DMS53 treated with DMSO at 0.1 percent for 48 hours (cell line): Measurements from ENCODE around the gene LAMA4.
"Not testable (repeated sequence)": the region's sequence is repeated elsewhere in the genome, so short reads cannot be mapped to it uniquely, and the experiment has no call there.

Experiments used
- DNase-seq: peaks from one replicate; lab custom pipeline; 2025; ENCODE audit not compliant: unreplicated experiment; lab: John Stamatoyannopoulos, UW

LAMA4 gene

DNA sequence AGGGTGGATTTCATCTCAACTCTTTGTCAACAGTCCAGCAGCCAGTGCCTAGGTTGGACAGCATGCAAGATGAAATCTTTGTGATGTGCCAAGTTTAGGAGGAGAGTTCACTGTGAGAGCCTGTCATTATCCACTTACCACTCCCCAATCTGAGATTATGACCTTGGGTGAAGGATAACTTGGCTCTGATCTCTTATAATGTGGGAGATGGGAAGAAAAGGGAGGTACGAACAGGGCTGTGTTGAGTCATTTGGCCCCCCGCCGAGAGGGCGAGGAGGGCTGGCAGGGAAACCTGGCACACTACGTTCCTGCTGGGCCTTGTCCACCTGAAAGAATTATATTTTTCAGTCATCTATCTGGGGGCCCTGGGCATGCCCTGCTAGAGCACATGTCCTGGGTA lies 35.8 kb downstream of the LAMA4 start:
- no peak for DNase-seq

DNA sequence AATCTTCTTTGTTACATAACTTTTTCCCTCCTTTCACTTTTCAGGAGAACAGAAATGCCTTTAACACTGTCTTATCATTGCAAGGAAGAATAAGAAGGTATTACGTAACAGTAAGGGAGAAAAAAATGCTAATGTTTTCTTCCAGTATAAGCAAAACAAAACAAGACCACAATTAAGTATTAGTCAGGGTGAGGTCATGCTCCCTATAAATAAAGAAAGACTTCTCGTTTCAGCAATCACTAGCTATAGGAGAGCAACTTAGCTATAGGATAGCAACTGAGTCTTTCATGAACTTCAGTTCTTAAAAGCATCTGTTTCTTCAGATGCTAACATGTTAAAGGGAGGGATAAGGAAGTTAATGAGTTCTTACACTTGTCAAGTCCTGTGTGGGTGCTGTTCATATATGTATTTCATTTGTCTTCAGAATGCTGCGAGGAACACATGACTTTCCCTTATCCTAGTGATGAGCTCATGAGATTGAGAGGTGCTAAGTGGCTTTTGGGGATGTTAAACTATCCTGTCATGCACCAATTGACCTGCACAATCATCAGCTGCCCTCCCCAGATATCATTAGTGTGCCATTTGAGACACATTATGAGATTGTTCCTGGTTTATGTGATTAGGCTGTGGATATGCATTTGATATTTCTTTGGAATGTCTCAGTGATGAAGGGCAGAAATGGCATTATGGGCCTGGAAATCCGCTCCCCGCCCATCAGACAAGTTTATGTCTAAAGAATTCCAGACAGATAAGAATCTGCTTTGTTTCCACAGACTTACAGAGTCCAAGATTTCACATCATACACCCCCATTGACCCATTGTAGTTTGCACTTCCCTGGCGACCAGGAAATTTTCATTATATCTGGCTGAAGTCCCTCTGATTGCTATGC lies 37.5 kb downstream of the LAMA4 start:
- DNase-seq: peak; percentile 32

DNA sequence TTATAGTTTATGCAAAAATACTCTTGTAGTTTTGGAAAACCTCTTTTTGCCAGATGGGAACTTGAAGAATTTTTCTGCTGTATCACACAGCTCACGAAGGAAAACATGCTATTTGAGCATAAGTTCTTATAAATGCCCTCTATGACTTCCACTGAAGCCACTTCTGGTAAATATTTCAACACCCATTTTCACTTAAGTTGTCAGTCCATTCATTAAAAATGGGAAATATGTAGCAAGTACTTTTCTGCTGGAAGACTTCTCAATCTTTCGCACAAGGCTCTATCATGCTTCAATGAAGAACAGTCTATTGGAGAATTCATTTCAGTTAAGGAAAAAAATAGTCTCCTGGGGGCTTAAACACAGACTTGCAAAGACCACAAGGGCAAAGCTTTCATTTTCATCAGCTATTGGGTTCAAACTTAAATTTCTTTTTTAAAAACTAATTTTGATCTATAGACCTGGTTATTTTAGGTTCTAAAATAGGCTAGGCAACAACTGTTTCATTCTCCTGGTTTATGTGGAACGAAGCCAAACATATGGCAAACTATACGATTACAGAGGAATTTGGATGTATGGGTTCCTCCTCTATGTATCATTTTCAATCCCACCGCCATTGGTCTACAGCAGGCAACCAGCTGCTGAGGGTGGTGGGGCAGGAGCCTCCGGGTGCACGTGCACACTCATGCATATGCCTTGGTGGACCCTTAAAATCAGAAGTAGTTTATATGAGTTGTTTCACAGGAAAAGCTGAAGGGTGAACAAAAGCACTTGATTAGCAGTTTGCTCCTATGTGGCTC lies 38.7 kb downstream of the LAMA4 start:
- DNase-seq: peak; percentile 7

DNA sequence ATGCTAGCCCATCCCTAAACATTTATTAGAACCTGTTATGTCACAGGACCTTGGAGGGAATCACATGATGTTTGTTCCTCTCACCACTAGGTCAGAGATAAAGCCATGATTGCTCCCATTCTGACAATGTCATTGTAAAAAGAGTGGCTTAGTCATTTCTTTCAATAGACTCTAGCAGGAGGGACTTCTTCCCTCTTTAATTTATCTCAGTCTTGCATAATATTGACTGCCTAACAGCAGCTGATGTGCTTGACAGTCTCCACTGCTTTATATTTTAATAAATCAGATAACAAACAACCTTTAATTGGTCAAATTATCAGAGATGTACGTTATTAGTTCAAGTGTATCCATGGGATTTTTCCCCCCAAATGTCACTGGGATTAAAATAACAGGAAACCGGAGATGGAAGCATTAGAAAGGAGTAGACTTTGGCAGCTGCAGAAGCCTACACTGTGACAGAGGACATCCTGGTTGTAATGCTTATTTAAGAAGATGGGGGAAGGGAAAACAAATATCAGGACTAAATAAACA lies 39.6 kb downstream of the LAMA4 start:
- DNase-seq: peak; percentile 90

DNA sequence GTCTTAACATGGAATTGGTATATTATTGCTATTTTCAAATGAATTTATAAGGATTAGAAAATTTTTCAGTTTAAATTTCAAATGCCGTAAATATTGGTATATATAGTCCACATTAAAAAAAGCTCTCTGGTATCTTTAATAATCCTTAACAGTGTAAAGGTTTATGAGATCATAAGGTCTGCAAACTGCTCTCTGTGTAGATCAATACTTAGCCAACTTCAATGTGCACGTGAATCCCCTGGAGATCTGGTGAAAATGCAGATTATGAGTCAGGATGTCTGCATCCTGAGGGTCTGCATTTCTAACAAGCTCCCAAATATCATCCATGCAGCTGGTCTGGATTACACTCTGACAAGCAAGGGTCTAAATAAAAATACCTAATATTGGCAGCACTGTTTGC lies 43.5 kb downstream of the LAMA4 start:
- no peak for DNase-seq

DNA sequence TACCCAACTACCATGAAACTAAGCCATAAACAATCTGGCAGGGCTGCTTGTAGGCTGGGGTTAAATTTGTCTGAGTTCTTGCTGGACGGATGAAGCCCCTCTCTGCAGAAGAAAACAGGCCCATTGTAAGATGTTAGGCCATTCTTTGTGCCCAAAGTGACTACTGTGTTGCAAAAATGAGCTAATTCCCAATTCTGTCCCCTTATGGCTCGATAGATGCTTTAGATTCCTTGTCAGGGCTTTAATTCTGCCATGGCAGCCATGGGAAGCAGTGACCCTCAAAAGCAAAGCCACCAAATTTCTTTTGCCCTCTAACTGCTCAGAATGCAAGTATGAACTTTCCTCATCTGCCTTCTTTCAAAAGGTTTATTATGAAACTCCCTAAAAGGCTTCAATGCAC lies 45.2 kb downstream of the LAMA4 start:
- DNase-seq: no peak

DNA sequence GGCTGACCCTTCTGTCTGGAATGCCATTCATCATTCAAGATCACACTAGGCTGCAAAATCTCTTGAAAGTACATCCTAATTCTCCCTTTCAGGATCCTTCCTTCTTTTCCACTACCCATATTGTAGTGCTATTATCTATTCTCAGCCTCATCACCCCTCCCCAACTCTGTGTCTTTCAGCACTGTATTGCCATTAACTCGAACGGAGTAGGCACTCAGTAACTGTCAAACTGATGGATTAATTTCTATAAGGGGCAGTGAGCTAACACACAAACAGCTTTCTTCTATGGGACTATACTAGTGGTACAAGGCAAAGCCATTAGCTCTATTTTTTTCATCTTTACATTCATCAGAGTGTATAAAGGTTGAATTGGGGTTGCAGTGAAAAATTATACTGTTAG lies 46.6 kb downstream of the LAMA4 start:
- no peak for DNase-seq

DNA sequence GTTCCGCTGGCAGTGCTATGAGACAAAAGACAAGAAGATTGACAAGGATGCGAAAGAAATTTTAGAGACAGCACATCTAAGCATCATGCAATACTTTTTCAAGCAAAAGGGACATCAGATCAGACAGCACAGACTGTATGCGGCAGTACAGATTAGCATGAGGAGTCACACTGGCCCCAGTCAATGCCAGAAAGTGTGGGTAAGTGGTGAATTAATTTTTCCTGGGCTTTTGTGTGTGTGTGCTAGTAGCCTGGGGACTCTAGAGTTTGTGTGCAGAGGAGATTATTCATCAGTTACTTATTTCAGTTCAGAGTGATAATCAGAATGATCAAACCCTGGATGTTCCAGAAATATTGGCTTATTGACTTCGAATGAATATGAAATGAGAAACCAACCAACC lies 47.2 kb downstream of the LAMA4 start:
- DNase-seq: no peak

DNA sequence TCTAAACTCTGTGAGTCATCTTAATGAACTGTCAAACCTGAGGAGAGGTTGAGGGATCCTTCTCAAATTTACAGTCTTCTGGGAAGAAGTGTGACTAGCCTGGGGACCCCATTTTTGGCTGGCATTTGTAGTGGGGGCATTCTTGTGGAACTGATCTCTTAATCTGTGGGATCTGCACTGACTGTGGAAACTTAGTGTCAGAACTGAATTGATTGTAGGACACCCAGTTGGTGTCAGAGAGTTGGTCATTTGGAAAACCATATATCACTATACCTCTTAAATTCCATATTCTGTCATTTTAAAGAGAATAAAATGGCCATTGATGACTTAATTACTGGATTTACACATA lies 48.3 kb downstream of the LAMA4 start:
- no peak for DNase-seq

DNA sequence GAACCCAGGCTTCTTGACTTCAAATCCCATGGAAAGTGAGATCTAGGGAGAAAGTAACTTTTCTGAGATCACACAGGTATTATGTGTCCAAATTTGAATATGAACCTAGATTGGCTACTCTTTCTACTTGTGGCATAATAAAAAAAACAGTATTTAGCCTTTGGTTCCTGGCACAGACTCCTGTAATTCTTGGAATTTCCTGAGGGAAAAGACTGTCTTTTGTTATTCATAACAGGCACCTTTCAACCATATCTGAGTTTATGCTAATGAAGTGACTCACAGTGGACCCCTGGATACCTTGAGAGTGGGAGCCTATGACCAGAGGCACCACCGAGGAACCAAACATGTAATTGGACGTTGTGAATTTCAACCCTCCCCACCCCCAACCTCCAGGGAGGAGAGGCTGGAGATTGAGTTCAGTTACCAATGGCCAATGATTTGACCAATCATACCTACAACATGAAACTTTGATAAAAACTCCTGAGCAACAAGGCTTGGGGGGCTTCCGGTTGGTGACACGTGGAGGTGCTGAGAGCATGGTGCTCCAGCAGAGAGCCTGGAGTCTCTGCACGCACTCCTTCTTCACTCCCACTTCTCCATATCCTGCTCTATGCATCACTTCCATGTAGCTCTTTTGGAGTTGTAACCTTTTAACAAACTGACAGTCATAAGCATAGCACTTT lies 48.8 kb downstream of the LAMA4 start:
- DNase-seq: no peak

DNA sequence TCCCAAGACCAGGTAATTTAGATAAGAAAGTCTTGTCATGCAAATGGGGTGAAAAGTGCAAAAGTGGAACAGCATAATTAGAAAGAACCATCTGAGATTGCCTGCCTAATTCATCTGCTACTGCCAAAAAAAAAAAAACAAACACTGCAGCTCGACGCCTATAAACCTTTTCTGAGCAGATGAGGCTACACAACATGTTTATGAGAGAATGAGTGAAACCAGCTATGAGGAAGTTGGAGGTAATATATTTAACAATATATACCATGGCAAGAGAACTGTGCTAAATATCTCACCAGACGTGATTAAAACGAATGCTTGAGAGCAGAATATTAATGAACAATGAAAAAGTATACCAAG lies 50.0 kb downstream of the LAMA4 start:
- DNase-seq: no peak

DNA sequence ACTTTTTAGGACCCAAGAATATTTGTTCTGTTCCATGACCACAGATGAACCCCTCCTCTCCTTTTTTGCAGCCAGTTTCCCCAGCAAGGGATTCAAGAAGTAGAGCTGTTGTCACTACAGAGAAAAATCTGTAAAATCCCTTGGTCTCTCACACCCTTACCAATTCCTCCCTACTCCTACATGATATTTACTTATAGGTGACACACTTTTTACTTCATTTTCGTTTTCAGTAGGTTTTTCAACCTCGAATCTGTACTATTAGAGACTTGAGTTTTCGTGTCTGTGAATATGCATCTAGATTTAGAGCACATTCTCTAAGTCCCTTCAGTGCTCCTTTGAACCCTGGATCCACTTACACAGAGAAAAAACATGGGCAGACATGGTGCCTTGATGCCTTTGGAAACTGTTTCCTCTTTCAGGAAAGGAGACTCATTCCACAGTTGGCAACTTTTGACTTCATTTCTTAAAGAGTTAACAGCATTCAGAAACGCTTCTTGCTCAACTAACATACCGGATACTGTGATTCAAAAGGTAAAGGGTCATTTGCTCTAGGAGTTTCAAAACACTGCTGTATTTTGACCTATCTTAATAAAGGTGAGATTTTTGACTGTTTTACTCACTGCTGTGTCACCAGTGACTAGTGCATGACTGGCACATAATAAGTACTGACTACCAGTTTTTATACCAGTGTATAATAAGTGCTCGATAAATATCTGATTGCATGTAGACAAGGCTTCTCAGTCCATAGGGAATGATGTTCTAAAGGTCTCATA lies 50.6 kb downstream of the LAMA4 start:
- DNase-seq: no peak

DNA sequence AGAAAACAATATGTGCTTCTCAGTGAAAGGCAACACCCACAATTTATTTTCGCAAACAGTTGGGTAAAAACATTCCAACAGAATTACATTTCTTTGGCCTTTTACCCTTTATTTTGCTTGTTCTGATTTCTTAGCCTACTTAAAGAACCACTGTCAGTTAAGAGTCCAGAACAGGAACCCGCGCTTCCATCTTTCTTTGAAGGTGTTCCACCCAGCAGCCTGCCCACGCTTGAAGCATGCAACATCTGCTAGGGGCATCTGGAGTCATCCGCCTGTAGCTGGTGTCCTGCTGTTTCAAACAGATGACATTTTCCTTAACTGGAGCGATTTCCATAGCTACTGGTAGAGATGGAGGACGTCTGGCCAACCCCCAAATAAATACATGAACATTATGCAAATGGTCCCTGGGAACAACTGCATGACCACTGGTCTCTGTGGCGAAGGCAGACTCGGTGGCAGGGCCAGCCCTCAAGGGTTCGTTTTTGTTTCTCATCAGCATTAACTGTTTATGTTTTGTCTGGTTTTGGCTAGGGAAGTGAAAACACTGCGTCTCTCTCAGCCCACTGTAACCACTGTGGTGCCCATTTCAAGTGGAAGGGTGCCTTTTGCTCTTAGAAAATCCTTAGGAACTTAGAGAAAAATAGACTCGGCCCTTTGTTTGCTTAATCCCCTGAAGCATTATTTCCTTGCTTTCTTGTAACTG lies 51.6 kb downstream of the LAMA4 start:
- DNase-seq: no peak

DNA sequence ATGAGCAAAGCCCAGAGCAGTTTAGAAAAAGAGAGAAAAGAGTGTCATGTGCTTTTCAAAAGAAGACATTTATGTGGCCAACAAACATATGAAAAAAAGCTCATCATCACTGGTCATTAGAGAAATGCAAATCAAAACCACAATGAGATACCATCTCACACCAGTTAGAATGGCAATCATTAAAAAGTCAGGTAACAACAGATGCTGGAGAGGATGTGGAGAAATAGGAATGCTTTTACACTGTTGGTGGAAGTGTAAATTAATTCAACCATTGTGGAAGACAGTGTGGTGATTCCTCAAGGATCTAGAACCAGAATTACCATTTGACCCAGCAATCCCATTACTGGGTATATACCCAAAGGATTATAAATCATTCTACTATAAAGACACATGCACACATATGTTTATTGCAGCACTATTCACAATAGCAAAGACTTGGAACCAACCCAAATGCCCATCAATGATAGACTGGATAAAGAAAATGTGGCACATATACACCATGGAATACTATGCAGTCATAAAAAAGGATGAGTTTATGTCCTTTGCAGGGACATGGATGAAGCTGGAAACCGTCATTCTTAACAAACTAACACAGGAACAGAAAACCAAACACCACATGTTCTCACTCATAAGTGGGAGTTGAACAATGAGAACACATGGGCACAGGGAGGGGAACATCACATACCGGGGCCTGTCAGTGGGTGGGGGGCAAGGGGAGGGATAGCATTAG lies 54.0 kb downstream of the LAMA4 start:
- not testable (repeated sequence) for DNase-seq

DNA sequence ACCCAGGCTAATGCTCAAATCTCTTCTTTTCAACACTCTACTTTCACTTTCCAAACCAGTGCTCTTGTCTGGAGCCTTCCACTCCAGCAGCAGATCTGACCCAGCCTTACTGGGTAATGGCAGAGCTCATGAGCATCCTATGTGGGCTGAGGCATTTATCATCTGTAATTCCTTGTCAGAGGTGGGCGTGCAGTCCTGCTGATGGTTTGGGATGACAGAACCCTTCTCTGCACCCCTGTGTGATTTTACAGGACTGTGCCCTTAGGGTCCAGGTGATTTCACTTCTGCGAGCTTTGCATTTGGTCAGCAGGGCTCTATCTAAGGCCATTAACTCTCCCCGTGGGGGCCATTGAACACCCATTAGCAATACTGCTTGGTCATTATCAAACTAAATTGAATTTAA lies 55.4 kb downstream of the LAMA4 start:
- DNase-seq: no peak

DNA sequence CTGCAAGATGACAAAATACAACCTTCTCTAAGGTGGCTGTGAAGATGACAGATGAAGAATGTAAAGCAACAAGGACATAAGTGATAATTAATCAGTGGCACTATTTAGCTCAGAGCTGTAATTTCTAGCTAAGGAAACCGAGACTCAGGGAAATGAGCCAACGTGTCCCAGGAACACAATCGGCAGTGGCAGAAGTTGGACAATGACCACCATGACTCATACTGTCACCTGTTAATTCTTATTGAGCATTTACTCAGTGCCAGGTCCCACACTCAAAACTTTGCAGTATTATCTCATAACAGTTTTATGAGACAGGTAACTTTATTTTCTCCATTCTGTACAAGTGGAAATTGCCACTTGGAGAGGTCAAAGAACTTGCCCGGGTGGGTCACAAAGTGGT lies 55.8 kb downstream of the LAMA4 start:
- no peak for DNase-seq

DNA sequence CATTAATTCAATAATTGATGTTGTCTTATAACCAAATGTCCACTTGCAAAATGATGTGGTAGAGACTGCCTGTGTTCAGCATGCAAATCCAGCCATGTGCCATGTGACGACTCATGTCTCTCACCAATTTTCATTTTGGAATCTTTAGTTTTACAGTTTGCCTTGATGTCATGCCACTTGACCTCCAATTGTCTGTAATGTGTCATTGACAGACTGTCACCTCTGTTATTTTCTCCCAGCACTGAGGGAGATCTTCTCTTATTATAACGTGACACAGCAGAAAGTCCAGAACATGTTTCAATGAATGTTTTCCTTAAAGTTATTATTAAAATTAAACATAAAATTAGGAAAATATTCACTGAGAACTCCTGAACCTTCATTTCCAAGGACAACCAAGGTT lies 56.7 kb downstream of the LAMA4 start:
- DNase-seq: no peak

DNA sequence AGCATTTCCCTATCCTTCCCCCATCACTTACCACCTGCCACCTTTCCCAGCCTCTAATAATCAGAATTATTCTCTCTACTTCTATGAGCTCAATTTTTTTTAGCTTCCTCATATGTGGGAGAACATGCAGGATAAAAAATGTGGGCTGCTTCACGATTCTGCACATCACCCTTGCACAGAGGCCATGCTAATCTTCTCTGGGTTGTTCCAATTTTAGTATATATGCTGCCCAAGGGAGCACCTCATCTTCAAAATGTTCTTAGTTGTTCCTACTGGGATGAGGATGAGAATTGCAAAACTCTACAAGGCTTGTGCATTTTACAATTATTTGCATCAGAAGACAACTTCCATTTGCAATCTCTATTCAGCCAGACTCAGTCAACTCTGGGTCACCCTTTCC lies 58.1 kb downstream of the LAMA4 start:
- no peak for DNase-seq

DNA sequence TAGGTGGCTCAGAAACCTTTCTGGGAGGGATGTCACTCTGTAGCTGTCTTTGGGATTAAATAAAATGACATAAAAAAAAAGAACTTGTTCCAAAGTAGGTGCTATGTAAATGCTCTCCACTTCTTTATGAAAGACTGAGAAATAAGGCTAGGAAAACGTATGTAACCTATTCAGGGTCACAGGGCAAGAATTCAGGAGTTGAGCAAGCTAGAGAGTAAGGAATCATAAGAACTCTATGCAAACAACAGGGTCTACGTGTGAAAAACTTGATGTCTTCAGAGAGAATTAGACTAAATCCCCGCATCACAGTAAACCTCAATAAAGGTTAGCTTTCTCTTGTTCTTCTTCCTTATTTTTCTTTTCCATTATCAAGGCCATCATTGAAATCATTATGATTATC lies 59.2 kb downstream of the LAMA4 start:
- DNase-seq: no peak

DNA sequence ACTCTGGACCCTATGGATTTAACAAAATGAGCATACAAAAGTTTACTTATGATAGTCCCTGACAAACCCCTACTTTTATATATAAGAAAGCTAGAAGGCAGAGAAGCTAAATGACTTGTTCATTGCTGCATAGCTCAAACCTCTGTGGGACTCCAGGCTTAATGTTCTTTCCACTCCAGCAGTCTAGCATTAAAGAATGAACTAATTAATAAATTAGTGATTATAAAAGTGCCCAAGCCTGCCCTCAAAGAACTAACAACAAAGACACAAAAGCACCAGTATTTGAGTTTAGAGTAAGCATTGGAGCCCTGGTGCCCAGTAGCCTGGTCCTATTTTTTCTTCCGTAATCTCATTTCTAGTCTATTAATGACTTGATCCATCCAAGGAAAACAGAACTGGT lies 59.9 kb downstream of the LAMA4 start:
- no peak for DNase-seq
